HAP-1 (cell line): Measurements from ENCODE around the gene CMTM3.
"Not testable (repeated sequence)": the region's sequence is repeated elsewhere in the genome, so short reads cannot be mapped to it uniquely, and the experiment has no call there.

ENCODE experiments used
- DNase-seq, 2 experiments: peaks; one replicate each; pipeline ENCODE4 v3.0.0-alpha.2; 2016 to 2020; ENCODE audit warnings: low spot score in 2 of 2
- H3K27me3 ChIP-seq: fragments of 250-450 bp; sonication (Bioruptor Pico); 2 replicates; pipeline ENCODE4 v1.5.1; 2020; ENCODE audit warnings: low read depth, mild to moderate bottlenecking, moderate library complexity
- H3K36me3 ChIP-seq: fragments of 250-450 bp; sonication (Bioruptor Pico); replicated peaks from 2 replicates; pipeline ENCODE4 v1.5.1; 2020; ENCODE audit warnings: mild to moderate bottlenecking
- H3K4me1 ChIP-seq: fragments of 250-450 bp; sonication (Bioruptor Pico); 2 replicates; pipeline ENCODE4 v1.5.1; 2020; ENCODE audit warnings: mild to moderate bottlenecking
- H3K4me3 ChIP-seq: fragments of 250-450 bp; sonication (Bioruptor Pico); 2 replicates; pipeline ENCODE4 v1.5.1; 2020; ENCODE audit warnings: mild to moderate bottlenecking, moderate library complexity
- H3K9me3 ChIP-seq: fragments of 250-450 bp; sonication (Bioruptor Pico); 2 replicates; pipeline ENCODE4 v1.5.1; 2020; ENCODE audit warnings: mild to moderate bottlenecking, moderate library complexity
- in situ Hi-C: fragments of 300-500 bp; cut with MboI; formaldehyde crosslinking; loops from 3 replicates; pipeline ENCODE4 v1.14.3; 2020; ENCODE audit warnings: low sequenced_read_pairs, inconsistent platforms, mixed read lengths

The CMTM3 gene, protein sequence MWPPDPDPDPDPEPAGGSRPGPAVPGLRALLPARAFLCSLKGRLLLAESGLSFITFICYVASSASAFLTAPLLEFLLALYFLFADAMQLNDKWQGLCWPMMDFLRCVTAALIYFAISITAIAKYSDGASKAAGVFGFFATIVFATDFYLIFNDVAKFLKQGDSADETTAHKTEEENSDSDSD

DNA sequence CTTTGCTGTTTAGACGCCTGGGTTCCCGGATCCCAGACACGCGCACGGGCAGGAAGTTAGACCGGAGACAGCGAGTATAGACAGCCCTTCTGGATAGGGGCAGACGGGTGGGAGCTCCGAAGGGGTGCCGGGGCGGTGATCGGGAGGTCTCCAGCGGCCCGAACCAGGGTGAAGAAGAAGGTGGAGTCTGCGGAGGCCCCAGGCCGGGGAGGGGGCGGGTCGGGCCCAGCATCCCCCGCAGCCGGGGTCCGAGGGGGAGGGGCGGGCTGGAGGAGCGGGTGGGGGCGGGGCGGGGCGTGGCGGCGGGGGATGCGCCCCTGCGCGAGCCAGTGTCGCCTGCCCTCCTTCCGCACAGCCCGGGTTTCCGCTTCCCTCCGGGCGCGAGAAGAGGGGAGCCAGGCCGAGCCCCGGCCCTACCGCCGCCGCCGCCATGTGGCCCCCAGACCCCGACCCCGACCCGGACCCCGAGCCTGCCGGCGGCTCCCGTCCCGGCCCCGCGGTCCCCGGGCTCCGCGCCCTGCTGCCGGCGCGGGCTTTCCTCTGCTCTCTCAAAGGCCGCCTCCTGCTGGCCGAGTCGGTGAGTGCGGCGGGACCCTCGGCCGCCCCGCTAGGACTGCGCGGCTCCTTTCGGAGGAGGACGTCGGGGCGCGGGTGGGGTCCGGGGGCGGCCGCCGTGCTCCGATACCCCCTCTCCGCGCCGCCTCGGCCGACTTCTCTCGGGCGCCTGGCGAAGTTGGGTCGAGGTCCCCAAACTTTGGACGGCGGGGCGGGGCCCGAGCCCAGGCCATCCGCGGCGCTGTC is at the start of gene CMTM3:
Gene CMTM3, plus strand, starts transcription at position 329 of the 801 bp plus-strand sequence. Its CDS starts 102 bp downstream, at position 431.
- peak; percentile 76 to 89 for DNase-seq
- H3K9me3 ChIP-seq, result no peaks in the 10 kb centered on the region
- peaks cover 22% of the 10 kb centered on the region for H3K36me3 ChIP-seq
- in situ Hi-C loops, result loop anchor here (5.0 kb wide), 1 partner anchor 197 kb away; no protein-coding TSS in a partner anchor
- H3K4me1 ChIP-seq, result peaks cover 17% of the 10 kb centered on the region
- no peaks in the 10 kb centered on the region for H3K27me3 ChIP-seq
- H3K4me3 ChIP-seq, result peak within 1 kb of the TSS; percentile 83

DNA sequence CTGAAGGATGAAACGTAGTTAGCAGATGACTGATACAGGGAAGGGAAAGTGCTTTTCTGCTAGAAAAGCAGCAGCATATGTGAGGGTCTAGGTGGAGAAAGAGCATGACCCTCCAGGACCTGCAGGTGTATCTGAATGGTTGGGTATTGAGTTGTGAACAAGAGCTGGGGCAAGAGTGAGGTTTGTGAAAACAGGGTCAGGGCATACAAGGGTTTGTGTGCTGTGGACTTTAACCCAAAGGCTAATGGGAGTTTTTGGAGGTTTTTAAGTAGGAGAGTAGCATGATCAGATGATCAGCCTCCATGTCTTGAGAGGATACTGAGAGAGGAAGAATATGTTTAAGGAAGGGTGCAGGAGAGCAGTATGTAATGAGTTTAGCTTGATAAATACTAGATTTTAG is 44.4 kb upstream of the CMTM3 start:
- H3K4me3 ChIP-seq, result no peak overlapping the region
- in situ Hi-C loops, result no loop called here
- no peaks in the 10 kb centered on the region for H3K27me3 ChIP-seq
- no peak for DNase-seq
- H3K36me3 ChIP-seq, result peaks cover 16% of the 10 kb centered on the region
- no peaks in the 10 kb centered on the region for H3K9me3 ChIP-seq
- no peaks in the 10 kb centered on the region for H3K4me1 ChIP-seq

DNA sequence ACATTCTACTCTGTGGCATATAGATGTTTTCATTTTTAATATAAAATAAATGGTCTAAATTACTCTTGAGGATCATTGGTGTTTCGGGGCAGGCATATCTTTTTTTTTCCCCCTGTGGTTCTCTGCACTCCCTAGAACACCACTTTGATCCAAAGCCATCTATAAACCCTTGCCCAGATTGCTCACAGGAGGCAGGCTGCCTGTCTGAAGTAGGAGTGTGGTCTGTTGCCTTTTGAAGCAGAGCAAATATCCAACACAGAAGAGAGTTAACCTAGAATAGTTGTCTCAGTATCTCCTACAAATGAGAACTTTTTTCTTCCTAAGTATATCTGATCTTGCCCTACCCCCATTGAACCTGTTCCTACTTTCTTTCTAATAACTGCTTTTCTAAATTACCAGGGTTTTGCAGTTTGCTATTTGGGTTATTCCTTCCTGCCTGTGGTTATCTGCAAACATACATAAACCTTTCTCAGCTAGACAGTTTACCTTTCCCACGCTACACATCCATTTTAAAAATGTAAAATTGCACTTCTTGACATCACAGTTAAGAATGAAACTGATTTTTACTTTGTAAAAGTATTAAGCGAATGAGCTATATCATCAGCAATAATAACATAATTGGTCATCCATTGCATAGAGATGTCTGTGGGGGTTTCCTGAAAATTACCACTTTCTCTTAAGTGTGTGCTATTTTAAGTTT is 43.0 kb upstream of the CMTM3 start:
- peaks cover 19% of the 10 kb centered on the region for H3K36me3 ChIP-seq
- no peak overlapping the region for H3K4me3 ChIP-seq
- H3K4me1 ChIP-seq, result no peaks in the 10 kb centered on the region
- in situ Hi-C loops, result no loop called here
- DNase-seq, result no peak
- H3K9me3 ChIP-seq, result no peaks in the 10 kb centered on the region
- H3K27me3 ChIP-seq, result no peaks in the 10 kb centered on the region

DNA sequence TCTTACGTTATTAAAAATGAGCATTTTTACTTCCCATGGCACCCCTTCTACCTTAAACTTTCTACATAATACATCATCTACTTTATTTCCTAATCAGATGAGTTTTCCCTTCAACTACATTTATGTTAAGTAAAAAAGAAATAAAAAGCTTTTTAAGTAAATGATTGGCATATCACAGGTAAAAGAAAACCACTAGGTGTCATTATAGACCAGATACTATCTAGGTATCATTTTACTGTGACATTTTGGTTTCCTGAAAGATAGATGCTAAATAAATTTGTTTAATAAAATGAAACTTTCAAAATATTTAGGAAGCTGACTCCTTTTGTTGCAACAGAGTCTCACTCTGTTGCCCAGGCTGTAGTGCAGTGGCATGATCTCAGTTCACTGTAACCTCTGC is 42.1 kb upstream of the CMTM3 start:
- in situ Hi-C loops, result no loop called here

DNA sequence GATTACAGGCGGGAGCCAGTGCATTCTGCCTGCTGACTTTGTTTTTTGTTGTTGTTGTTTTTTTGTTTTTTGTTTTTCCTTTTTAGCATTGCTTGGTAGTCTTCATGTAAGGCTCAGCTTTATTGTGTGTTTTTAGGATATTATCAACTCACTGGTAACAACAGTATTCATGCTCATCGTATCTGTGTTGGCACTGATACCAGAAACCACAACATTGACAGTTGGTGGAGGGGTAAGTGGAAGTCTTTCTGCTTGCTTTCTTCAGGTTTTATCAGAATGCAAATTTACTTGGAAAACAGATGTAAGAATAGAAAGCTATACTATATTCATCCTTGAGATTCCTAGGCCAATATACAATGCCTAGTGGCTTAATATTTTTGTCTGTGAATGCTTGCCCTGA is 41.5 kb upstream of the CMTM3 start:
- in situ Hi-C loops, result no loop called here
- DNase-seq, result no peak
- Histone ChIP-seq H3K4me1 (no peaks in the 10 kb centered on the region), H3K9me3 (no peaks in the 10 kb centered on the region), H3K36me3 (peaks cover 12% of the 10 kb centered on the region), H3K27me3 (no peaks in the 10 kb centered on the region), H3K4me3 (no peak overlapping the region)

More for the DNA sequence above, 42.1 kb upstream of the CMTM3 start:
- no peak overlapping the region for H3K4me3 ChIP-seq
- H3K36me3 ChIP-seq, result peaks cover 17% of the 10 kb centered on the region
- no peaks in the 10 kb centered on the region for H3K4me1 ChIP-seq
- no peaks in the 10 kb centered on the region for H3K9me3 ChIP-seq
- H3K27me3 ChIP-seq, result no peaks in the 10 kb centered on the region
- no peak for DNase-seq

DNA sequence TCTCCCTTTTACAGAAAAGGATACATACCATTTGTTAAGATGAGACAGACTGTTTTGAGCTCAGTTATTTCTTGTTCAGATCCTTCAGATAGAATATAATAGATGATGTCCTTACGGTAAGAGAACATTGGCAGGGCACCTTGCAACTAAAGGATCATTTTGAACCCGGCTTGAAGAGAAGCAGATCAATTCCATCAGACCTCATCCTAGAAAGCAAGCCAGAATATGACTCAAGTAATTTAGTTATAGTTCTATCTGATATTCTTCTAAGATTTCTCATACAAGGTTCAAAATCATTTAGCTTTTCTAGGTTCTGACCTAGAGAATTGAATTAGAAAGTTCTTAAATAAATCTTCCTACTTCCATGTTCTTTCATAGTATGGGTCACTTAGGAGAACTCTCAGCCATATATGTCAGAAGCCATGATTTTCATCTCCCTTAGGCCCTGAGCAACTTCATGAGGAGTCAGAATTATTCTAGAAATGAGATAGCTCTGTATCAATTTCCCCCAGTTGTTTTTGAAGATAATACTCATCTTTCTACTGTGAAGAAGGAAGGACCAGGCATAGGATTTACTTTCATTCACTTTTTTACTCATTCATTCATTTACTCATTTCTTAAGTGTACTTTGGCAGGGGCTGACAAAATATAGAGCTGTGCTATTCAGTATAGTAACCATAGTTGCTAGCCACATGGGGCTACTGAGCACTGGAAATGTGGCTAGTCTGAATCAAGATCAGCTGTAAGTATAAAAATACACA is 40.8 kb upstream of the CMTM3 start:
- in situ Hi-C loops, result no loop called here
- no peaks in the 10 kb centered on the region for H3K27me3 ChIP-seq
- H3K4me3 ChIP-seq, result no peak overlapping the region
- H3K4me1 ChIP-seq, result no peaks in the 10 kb centered on the region
- DNase-seq, result no peak
- H3K9me3 ChIP-seq, result no peaks in the 10 kb centered on the region
- peaks cover 11% of the 10 kb centered on the region for H3K36me3 ChIP-seq

DNA sequence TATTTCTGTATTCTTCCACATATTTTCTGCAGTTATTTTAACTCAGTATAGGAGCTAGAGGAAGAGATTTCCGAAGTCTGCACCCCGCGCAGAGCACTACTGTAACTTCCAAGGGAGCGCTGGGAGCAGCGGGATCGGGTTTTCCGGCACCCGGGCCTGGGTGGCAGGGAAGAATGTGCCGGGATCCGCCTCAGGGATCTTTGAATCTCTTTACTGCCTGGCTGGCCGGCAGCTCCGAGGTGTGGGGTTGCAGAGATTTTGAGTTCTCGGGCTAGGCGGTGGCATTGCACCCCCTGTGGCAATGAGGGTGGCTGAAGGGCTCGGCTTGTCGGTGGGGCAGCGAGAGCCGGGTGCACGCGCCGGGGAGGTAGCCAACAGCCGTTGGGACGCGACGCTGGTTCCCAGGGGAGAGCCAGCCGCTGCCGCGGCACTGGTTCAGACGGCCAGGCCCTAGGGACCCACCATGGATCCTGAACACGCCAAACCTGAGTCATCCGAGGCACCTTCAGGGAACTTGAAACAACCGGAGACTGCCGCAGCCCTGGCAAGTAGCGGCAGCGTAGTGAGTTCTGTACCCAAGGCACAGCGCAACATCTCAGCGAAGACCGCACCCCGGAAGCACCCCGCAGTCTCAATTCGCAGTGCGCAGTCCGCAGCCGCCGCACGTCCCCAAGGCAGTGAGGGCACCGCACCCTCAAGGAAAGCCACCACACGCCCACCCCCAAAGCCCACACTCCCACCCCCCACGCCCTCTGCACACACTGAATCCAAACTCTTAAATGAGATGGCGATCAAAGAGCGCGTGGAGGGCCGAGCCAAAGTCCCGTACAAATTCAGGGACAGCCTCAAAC is 38.2 kb upstream of the CMTM3 start, which contains the start of gene CMTM1:
Gene CMTM1, plus strand, starts transcription at position 389 of the 851 bp plus-strand sequence. Its CDS starts 75 bp downstream, at position 464.
- no peak for DNase-seq
- in situ Hi-C loops, result no loop called here
- H3K4me3 ChIP-seq, result no peak within 1 kb of the TSS
- H3K9me3 ChIP-seq, result no peaks in the 10 kb centered on the region
- H3K36me3 ChIP-seq, result peaks cover 11% of the 10 kb centered on the region
- no peaks in the 10 kb centered on the region for H3K4me1 ChIP-seq
- no peaks in the 10 kb centered on the region for H3K27me3 ChIP-seq

DNA sequence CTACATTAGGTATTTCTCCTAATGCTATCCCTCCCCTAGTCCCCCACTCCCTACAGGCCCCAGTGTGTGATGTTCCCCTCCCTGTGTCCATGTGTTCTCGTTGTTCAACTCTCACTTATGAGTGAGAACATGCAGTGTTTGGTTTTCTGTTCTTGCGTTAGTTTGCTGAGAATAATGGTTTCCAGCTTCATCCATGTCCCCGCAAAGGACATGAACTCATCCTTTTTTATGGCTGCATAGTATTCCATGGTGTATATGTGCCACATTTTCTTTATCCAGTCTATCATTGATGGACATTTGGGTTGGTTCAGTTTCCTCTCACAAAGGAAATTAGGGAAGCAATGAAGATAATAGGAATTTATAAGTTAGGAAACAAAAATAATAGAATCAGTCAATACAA is 37.2 kb upstream of the CMTM3 start:
- in situ Hi-C loops, H3K4me3 ChIP-seq, H3K4me1 ChIP-seq, H3K9me3 ChIP-seq, H3K27me3 ChIP-seq, DNase-seq: not testable (repeated sequence)
- H3K36me3 ChIP-seq, result peaks cover 11% of the 10 kb centered on the region

DNA sequence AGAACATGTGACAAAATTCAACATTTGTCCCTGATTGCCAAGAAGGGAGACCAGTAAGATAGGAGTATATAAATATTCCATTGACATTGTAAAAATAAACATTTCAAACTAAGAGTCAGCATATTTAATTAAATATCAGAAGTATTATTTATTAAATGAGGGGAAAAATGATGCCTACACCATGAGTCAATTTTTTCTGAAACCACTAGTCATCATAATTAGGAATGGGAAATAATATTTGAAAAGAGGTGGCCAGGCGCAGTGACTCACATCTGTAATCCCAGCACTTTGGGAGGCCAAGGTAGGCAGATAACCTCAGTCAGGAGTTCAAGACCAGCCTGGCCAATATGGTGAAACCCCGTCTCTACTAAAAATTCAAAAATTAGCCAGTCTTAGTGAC is 36.1 kb upstream of the CMTM3 start:
- no peak overlapping the region for H3K4me3 ChIP-seq

DNA sequence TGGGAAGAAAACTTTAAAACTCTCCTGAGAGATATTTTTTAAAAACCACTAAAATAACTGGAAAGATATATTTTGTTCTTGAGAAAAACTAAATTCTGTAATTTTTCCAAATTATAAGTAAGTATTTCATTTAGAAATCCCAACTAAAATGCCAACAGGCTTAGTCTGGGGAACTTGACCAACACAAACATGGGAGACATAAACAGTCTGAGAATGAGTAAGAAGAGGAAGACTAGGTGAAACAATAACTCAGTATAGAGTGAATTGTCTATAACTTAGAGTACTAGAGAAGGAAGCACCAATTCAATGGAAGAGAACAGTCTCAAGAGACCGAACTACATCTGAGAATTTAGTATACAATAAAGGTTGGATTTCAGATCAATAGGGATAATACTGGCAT is 35.4 kb upstream of the CMTM3 start:
- Histone ChIP-seq H3K27me3 (no peaks in the 10 kb centered on the region), H3K9me3 (no peaks in the 10 kb centered on the region), H3K4me1 (no peaks in the 10 kb centered on the region), H3K36me3 (peaks cover 3% of the 10 kb centered on the region), H3K4me3 (no peak overlapping the region)
- DNase-seq, result no peak
- in situ Hi-C loops, result no loop called here

More for the DNA sequence above, 36.1 kb upstream of the CMTM3 start:
- in situ Hi-C loops, result no loop called here
- H3K27me3 ChIP-seq, result no peaks in the 10 kb centered on the region
- no peaks in the 10 kb centered on the region for H3K9me3 ChIP-seq
- DNase-seq, result no peak
- no peaks in the 10 kb centered on the region for H3K4me1 ChIP-seq
- peaks cover 8% of the 10 kb centered on the region for H3K36me3 ChIP-seq

DNA sequence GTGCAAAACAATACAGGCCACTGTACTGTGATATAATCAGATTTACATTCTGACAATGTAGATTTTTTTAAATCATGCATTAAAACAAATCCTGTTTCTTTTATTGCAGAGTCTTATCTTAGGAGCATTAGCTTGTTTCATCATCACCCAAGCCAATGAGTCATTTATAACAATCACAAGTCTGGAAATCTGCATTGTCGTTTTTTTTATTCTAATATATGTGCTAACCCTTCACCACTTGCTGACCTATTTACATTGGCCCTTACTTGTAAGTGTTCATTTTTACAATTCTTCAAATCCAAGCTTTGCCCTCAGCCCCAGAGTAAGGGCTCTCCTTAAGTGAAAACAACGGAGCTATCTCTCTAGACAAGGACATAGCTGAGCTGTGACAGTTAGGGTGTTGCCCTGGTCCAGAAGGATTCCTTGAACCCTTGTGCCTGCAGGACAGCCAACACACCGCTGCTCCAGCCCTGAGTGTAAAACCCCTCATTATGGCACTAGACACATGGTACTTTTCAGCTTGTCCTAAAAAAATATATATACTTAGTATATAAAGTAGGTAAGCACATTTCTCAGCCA is 34.6 kb upstream of the CMTM3 start:
- Histone ChIP-seq H3K9me3 (no peaks in the 10 kb centered on the region), H3K27me3 (no peaks in the 10 kb centered on the region), H3K4me1 (no peaks in the 10 kb centered on the region), H3K36me3 (peaks cover 3% of the 10 kb centered on the region), H3K4me3 (no peak overlapping the region)
- DNase-seq, result no peak
- in situ Hi-C loops, result no loop called here

DNA sequence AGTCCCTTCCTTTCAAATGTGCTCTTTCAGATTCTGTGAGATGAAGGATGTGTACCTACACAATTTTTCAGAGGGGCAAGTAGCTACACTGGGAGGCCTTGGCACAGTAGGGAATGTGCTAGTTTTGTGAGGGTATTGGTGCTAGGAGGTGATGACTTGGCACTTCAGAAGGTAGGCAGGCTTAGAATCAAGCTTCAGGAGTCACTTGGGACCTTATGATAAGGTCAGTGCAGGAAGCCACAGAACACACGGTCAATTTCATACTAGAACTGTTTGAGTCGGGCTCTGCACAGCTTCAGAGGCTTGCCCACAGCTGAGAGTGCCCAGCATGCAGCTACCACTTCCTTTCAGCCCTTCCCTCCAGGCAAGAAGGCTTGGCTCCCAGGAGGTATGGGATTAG is 32.1 kb upstream of the CMTM3 start:
- H3K9me3 ChIP-seq, result no peaks in the 10 kb centered on the region
- in situ Hi-C loops, result no loop called here
- no peaks in the 10 kb centered on the region; the same call in 1 of the 2 replicates for H3K36me3 ChIP-seq
- no peaks in the 10 kb centered on the region for H3K4me1 ChIP-seq
- no peak overlapping the region for H3K4me3 ChIP-seq
- DNase-seq, result no peak
- H3K27me3 ChIP-seq, result no peaks in the 10 kb centered on the region
